HL-60 (cell line): ENCODE data around the gene RBMS3.

ENCODE experiments used
- DNase-seq, 2 experiments: peaks; one replicate each; pipeline ENCODE4 v3.0.0-alpha.2; 2010 to 2020; ENCODE audit warnings: low read depth in 1 of 2, low spot score in 1 of 2
- H3K27ac ChIP-seq: fragments of 250-450 bp; sonication (Bioruptor Pico); replicated peaks from 2 replicates; pipeline ENCODE4 v1.5.1; 2020; ENCODE audit warnings: mild to moderate bottlenecking, moderate library complexity
- H3K27me3 ChIP-seq: fragments of 250-450 bp; sonication (Bioruptor Pico); 2 replicates; pipeline ENCODE4 v1.5.1; 2021; ENCODE audit warnings: mild to moderate bottlenecking, moderate library complexity; ENCODE audit not compliant: insufficient read depth, poor library complexity, severe bottlenecking
- H3K4me3 ChIP-seq: replicated peaks from 2 replicates; pipeline ENCODE4 v1.5.1; 2011; ENCODE audit warnings: mild to moderate bottlenecking, control low read depth, low read length; ENCODE audit not compliant: insufficient read depth
- CTCF ChIP-seq: IDR thresholded peaks from one replicate; pipeline ENCODE4 v1.5.1; 2011; ENCODE audit warnings: low read length, control low read depth, inconsistent platforms; ENCODE audit not compliant: insufficient read depth
- GABPA ChIP-seq: IDR thresholded peaks from 2 replicates; pipeline ENCODE4 v1.6.1; 2012; ENCODE audit warnings: low read depth
- POLR2AphosphoS5 ChIP-seq: IDR thresholded peaks from 2 replicates; pipeline ENCODE4 v1.6.1; 2012; ENCODE audit warnings: low read depth
- REST ChIP-seq: IDR thresholded peaks from 2 replicates; pipeline ENCODE4 v1.6.1; 2012; ENCODE audit warnings: low read depth; ENCODE audit not compliant: insufficient replicate concordance
- SPI1 ChIP-seq: IDR thresholded peaks from 2 replicates; pipeline ENCODE4 v1.6.1; 2012; ENCODE audit warnings: low read depth, mild to moderate bottlenecking, borderline replicate concordance

The RBMS3 gene

GRCh38 chr3:29892976-29893554 lies 612.2 kb downstream of the RBMS3 start:
- DNase-seq = no peak
- H3K4me3 ChIP-seq = no peak overlapping the region
- no peak for TF ChIP-seq POLR2AphosphoS5
- no peak for TF ChIP-seq SPI1
- H3K27ac ChIP-seq = no peak overlapping the region
- H3K27me3 ChIP-seq = no peaks in the 10 kb centered on the region

GRCh38 chr3:29896856-29897255 lies 616.0 kb downstream of the RBMS3 start:
- Histone ChIP-seq H3K27ac (no peak overlapping the region), H3K27me3 (no peaks in the 10 kb centered on the region), H3K4me3 (no peak overlapping the region)
- DNase-seq = no peak
- no peak for TF ChIP-seq REST
- no peak for TF ChIP-seq POLR2AphosphoS5
- no peak for TF ChIP-seq SPI1
- TF ChIP-seq GABPA = no peak
- no peak for TF ChIP-seq CTCF

GRCh38 chr3:29898171-29898965 lies 617.5 kb downstream of the RBMS3 start:
- Histone ChIP-seq H3K4me3 (no peak overlapping the region), H3K27ac (no peak overlapping the region), H3K27me3 (no peaks in the 10 kb centered on the region)
- DNase-seq = no peak
- TF ChIP-seq REST (no peak), CTCF (no peak), POLR2AphosphoS5 (no peak), SPI1 (no peak), GABPA (no peak)

- H3K4me3 ChIP-seq = no peak overlapping the region
- DNase-seq = no peak
- TF ChIP-seq REST (no peak), SPI1 (no peak)
- no peak overlapping the region for H3K27ac ChIP-seq
- H3K27me3 ChIP-seq = no peaks in the 10 kb centered on the region
These were observed 618.1 kb downstream of the RBMS3 start for GRCh38 chr3:29899021-29899420.
